Testis (tissue), 2 donors: ENCODE results near the gene MGLL.
"Not testable (repeated sequence)": the region's sequence is repeated elsewhere in the genome, so short reads cannot be mapped to it uniquely, and the experiment has no call there.

Experiments
- CTCF ChIP-seq, 3 experiments: fragments of 450-650 bp in 2 of 3; fragments of 200-600 bp in 1 of 3; sonication (generic) in 1 of 3; IDR thresholded peaks; one replicate each; pipeline ENCODE4 v1.5.1; 2016 to 2019; ENCODE audit warnings: antibody characterized with exemption in 3 of 3, mild to moderate bottlenecking in 2 of 3, moderate library complexity in 1 of 3
- POLR2A ChIP-seq: fragments of 450-650 bp; IDR thresholded peaks from one replicate; pipeline ENCODE4 v1.6.1; 2017; ENCODE audit warnings: antibody characterized with exemption, mild to moderate bottlenecking, moderate library complexity

GRCh38 chr3:127654993-127655392 lies 167.3 kb downstream of the MGLL start:
- TF ChIP-seq CTCF (IDR thresholded peaks at IDR 0.05); POLR2A: not testable (repeated sequence)
